Cardiac septum (tissue), 1 donor: ENCODE results near the gene UBA52. TPM values are rescaled to one million over a fixed set of nuclear protein-coding genes. Genes with fewer than 3 reads are reported as not detected.

Source experiments
- DNase-seq: peaks from one replicate; pipeline ENCODE4 v3.0.0-alpha.2; 2020; ENCODE audit warnings: low spot score
- intact Hi-C: fragments of 100-400 bp; cut with DNase I; formaldehyde crosslinking; loops from one replicate; pipeline ENCODE4 v1.14.0; 2022
- total RNA-seq: library from RNA; stranded (reverse); fragmentation: NEBNext Ultra II Directional; extraction: Animal tissue kit (Norgen Biotek cat#: 25700); gene quantifications from one replicate; pipeline ENCODE4 v1.2.1, GENCODE V29; 2021
- donor health status: DM: no; HTN: no; CAD: no.

The UBA52 gene
- total RNA-seq, 1 donor from 2014 or later, result 573 TPM

DNA sequence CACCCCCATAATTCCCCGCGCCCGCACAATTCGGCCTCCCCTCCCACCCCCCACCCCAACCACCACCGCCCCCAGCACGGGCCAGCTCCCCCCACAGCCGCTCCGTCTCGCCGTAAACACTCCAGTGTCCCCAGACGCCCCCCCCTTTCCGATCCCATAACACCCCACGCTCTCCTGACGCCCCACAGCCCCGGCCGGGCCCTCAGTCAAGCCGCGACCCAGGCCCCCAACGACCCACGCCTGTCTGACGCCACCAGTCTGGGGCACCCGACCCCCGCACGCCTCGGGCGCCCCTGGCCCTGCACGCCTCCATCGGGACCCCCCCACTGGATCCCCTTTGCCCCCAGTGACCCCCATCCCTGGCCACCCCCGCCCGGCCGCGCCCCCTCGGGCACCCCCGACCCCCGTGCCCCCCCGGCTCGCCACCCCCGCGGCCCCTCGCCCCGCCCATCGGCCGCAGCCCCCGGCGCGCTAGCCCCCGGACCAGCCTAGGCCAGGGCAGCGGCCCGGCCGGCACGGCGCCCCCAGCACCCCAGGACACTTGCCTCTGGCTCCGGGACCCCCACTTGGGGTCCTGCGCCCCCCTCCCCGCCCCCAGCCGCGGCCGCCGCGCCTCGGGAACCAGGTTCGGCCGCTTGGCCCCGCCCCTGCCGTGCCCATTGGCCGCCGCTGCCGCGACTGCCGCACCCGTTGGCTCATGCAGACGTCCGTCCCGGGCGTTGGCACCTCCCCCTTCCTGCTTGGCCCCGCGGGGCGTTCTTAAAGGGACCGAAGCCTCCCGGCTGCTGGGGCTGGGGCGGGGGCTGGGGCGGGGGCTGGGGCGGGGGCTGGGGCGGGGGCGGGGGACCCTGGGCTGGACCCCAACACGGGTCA, 28.5 kb upstream of the UBA52 start, which contains the start of gene FKBP8:
TSS of gene FKBP8 (minus strand) at position 633 of the 873 bp plus-strand sequence. CDS start 1,603 bp downstream, outside the sequence.
- intact Hi-C loops, result no loop called here
- peak; percentile 97 for DNase-seq

GRCh38 chr19:18543814-18544475, 27.7 kb upstream of the UBA52 start:
- intact Hi-C loops, result no loop called here

DNA sequence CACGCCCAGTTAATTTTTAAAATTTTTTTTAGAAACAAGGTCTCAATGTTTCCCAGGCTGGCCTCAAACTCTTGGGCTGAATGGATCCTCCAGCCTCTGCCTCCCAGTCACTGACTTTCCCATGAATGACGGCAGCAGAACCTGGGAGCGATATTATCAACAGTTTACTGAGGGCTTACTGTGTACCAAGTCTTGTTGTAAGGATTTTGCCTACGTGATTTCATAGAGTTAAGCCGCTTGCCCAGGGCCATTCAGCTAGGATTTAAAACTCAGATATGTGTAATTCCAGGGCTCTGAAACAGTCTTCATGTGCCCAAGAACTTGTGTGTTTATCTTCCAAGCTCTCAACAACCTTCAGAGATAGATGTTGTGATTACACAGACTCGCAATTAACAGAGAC, 20.0 kb upstream of the UBA52 start:
- DNase-seq, result no peak
- intact Hi-C loops, result no loop called here

More at GRCh38 chr19:18543814-18544475, 27.7 kb upstream of the UBA52 start:
- peak; percentile 84 for DNase-seq

DNA sequence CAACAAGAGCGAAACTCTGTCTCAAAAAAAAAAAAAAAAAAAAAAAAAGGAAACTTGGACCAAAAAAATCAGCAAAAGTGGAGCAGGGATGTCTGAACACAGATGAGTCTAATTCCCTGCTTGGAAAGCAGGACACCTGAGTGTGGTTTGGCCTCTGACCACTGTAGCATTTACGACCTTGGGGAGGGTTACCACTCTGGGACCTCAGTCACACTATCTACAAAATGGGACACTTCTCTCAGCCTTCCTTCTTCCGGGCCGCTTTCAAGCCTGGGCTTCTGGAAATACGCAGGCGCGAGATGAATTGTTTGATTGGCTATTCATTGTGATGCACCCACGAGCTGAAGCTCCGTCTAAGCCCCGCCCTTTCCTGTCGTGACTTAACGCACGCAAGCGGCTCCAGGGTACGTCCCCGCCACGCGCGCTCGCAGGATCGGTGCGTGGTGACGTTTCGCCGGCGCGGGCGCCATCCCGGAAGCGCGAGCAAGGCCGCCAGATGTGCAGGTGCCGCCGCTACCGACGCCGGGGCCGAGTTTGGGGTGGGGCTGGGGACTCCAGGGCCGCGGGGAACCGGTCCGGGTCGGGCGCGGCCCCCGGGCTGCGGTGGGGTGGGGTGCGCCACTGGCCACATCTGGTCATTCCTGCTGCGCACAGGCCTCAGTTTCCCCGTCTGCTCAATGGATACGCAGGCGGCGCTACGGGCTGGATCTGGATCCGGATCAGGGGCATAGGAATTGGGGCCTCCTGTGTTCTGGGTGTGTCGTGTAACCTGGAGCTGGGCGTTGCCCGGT, 14.1 kb upstream of the UBA52 start, which contains the start of gene KXD1:
TSS of gene KXD1 (plus strand) at position 460 of the 791 bp plus-strand sequence. CDS start 4,187 bp downstream, outside the sequence.
- intact Hi-C loops, result loop anchor here (1.0 to 5.0 kb wide), 2 partner anchors 14 to 35 kb away; partner anchors contain the start of genes ELL and UBA52
- peak; percentile 99 for DNase-seq

GRCh38 chr19:18558202-18558555, 13.5 kb upstream of the UBA52 start:
- no peak for DNase-seq
- intact Hi-C loops, result loop anchor here (5.0 kb wide), 1 partner anchor 36 kb away; the partner anchor contains the start of gene ELL

DNA sequence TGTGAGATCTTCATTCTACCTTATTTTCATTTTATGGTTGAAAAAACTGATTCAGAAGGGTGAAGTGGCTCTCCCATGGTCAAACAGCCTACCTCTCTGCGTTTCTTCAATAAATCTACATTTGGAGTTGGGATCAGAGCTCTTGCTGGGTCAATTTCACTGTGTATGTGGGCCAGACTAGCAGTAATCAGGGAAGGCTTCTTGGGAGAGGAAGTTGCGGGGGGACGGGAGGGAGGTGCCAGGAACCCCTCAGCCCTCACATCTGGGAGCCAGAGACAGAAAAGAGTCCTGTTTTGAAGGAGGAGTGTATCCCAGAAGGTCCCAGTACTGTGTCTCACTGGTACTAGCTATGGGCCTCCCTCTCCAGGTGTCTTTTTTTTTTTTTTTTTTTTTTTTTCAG, 13.1 kb upstream of the UBA52 start:
- DNase-seq, result no peak
- intact Hi-C loops, result loop anchor here (5.0 kb wide), 1 partner anchor 36 kb away; the partner anchor contains the start of gene ELL

GRCh38 chr19:18559685-18560084, 12.0 kb upstream of the UBA52 start:
- intact Hi-C loops, result loop anchor here (5.0 kb wide), 1 partner anchor 37 kb away; the partner anchor contains the start of gene ELL

DNA sequence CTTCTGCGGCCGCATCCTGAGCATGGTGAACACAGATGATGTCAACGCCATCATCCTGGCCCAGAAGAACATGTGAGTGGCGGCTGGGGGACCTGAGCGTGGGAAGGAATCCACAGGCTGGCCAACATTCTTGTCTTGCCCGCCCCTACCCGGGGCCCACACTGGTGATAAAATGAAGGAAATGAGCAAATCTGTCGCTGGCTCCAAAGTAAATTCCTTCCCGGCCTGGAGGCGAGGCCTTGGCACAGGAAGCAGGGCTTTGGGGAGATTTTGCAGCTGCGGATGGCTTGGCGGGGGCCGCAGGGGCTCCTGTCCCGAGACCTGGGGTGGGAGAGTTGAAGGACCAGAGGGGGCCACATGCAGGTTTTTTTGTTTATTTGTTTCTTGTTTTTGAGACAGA, 9.6 kb upstream of the UBA52 start:
- DNase-seq, result no peak
- intact Hi-C loops, result no loop called here

More at GRCh38 chr19:18559685-18560084, 12.0 kb upstream of the UBA52 start:
- DNase-seq, result no peak

DNA sequence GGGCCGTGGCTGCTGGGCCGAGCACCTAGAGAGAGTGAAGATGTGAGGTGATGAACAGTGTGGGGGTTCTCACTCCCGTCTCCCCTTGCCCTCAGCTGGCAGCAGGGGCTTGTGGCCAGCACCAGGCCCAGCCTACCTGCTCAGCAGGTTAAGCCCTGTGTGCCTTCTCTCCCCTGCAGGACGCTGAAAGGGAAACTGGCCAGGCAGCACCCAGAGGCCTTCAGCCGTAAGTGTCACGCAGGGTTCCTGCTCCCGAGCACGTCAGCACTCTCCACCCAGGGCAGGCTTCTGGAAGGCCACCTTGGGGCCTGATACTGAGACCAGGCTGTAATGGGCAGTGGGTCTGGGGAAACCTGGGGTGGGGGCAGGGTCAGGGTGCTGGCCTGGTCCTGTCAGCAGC, 4.7 kb upstream of the UBA52 start:
- no peak for DNase-seq

DNA sequence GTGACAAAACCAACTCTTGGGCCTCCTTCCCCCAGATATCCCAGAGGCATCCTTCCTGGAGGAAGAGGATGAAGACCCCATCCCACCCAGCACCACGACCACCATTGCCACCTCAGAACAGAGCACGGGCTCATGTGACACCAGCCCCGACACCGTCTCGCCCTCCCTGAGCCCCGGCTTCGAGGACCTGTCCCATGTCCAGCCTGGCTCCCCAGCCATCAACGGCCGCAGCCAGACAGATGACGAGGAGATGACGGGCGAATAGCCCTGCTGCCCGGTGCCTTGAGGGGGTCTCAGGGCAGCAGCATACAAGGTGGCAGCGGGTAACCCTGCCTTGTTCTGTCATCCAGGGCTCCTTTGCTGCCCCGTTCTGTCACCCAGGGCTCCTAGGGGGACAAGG, 3.3 kb upstream of the UBA52 start:
- intact Hi-C loops, result no loop called here
- no peak for DNase-seq

More for the DNA sequence above, 4.7 kb upstream of the UBA52 start:
- intact Hi-C loops, result no loop called here

- DNase-seq, result no peak
- intact Hi-C loops, result loop anchor here (5.0 kb wide), 2 partner anchors 107 to 343 kb away; partner anchors contain the start of genes COPE and DDX49
These were observed 3.1 kb downstream of the UBA52 start for GRCh38 chr19:18574691-18575291.

GRCh38 chr19:18576383-18576782, 4.7 kb downstream of the UBA52 start:
- DNase-seq, result no peak
- intact Hi-C loops, result no loop called here

GRCh38 chr19:18577365-18577914, 5.8 kb downstream of the UBA52 start:
- no peak for DNase-seq
- intact Hi-C loops, result no loop called here

GRCh38 chr19:18580311-18580710, 8.7 kb downstream of the UBA52 start:
- DNase-seq, result no peak
- intact Hi-C loops, result no loop called here

- intact Hi-C loops, result loop anchor here (5.0 kb wide), 1 partner anchor 119 kb away; no protein-coding TSS in a partner anchor
- DNase-seq, result no peak
These were observed 14.6 kb downstream of the UBA52 start for GRCh38 chr19:18586306-18586705.

DNA sequence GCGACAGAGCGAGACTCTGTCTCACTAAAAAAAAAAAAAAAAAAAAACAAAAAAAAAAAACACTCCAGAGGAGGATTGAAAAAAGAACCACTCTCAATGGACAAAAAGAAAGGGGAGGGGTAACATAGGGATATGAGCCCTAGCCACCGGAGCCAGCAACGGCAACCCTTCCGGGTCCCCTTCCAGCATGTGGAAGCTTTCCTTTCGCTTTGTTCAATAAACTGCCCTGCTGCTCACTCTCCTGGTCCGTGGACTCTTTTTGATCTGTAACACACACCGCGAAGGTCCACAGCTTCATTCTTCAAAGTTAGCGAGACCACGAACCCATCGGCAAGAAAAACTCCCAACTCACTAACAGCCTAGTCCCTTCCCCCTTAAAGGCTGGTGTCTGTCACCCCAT, 15.9 kb downstream of the UBA52 start:
- no peak for DNase-seq
- intact Hi-C loops, result loop anchor here (5.0 kb wide), 1 partner anchor 120 kb away; no protein-coding TSS in a partner anchor

- no peak for DNase-seq
- intact Hi-C loops, result loop anchor here (5.0 kb wide), 1 partner anchor 121 kb away; no protein-coding TSS in a partner anchor
These were observed 16.4 kb downstream of the UBA52 start for GRCh38 chr19:18587962-18588610.
